HG03354 (cell line): ENCODE results near the gene PMFBP1.

ENCODE experiments used
- ATAC-seq: cut with Tn5 transposase; IDR thresholded peaks from one replicate; pipeline ENCODE4 v1.9.1; 2021; ENCODE audit warnings: mild to moderate bottlenecking; ENCODE audit not compliant: unreplicated experiment, poor library complexity, severe bottlenecking

PMFBP1 gene

GRCh38 chr16:72191551-72191950 lies 19.6 kb upstream of the PMFBP1 start:
- ATAC-seq, result no peak

DNA sequence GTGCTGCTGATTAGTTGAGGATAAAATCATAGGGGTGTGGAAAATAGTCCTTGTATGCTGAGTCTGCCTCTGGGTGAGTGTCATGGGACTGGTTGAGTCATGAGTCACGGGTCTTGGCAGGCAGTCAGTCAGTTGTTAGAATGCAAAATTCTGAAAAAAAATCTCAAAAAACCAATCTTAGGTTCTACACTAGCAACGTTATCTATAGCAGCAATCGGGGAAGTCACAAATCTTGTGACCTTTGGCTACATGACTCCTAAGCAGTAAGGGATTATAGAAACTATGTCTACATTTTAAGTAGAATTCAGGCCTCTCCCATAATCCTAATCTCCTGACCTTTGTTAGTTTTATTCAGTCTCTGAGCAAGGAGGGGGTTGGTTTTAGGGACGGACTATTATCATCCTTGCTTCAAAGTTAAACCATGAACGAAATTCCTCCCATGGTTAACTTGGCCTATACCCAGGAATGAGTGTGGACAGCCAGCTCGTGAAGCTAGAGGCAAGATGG lies 18.0 kb upstream of the PMFBP1 start:
- ATAC-seq, result no peak

GRCh38 chr16:72188541-72188940 lies 16.6 kb upstream of the PMFBP1 start:
- no peak for ATAC-seq

- no peak for ATAC-seq
Observed at GRCh38 chr16:72187551-72187950, 15.6 kb upstream of the PMFBP1 start.

DNA sequence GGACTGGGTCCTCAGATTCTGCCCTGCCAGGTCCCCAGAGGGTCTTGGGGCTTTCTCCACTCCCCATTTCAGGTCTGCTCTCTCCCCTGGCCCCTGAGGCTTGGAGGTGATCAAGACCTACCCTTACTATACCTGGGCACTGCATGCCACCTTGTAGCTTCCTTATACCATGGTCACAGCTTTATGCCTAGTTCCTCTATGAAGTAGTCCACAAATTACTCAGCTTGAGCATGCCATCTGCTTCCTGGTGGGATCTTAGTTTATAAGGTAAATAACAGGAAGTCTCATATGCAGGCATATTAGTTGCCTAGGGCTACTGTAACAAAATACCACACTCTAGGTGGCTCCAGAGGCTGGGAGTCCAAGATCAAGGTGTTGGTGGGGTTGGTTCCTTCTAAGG lies 11.0 kb upstream of the PMFBP1 start:
- no peak for ATAC-seq

DNA sequence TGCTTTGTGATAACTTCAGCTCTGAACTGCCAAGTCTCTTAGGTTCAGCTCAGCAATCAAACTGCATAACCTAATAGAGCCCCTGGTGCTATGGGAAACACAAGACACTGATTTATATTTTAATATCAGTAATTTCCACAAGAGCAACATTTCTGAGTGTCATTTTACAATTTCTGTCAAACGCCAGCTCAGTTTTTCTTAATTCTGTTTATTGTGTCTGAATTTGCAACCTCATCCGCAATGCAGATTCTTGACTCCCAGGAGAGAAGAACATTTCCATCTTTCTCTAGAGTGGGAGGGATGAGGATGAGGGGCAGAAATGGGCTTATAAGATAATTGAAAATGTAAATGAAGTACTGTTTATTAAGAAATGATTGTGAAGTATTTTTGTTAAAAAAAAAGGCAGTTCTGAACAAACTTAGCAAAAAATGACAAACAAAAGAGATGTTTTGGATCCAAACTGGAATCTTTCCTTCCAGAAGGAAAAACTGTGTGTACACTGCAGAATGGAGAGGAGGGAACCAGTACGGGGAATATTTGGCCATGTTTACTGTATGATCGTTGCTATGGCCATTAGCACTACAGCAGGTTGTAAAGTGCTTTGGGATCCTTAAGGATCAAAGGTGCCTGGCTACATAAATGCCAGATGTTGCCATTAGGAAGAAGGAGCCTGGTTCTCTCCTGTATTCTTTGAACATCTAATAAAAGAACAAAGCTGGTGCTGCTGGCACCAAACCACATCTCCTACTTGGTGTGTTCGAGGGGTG lies 7.4 kb upstream of the PMFBP1 start:
- no peak for ATAC-seq

GRCh38 chr16:72174726-72175125 lies 2.8 kb upstream of the PMFBP1 start:
- no peak for ATAC-seq

GRCh38 chr16:72173997-72174396 lies 2.0 kb upstream of the PMFBP1 start:
- no peak for ATAC-seq

- no peak for ATAC-seq
Observed at GRCh38 chr16:72171236-72171635, 719 bp downstream of the PMFBP1 start.

- no peak for ATAC-seq
Observed at GRCh38 chr16:72169708-72170107, 2.2 kb downstream of the PMFBP1 start.

DNA sequence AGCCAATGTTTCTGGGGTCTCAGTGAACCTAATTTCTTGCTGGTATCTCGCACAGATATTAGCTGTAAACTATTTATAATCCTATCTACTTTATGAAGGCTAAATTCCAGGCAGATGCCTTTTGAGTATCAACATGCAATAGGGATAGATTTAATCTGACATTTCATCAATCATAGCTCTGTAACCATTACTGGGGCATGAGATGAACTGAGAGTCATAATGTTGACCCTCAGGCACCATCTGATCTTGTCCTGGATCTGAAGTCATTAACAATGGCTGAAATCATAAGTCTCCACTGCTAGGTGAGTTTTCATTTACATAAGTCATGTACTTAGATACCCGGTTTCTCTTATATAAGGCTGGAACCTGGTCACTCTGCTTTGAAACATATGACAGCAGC lies 3.6 kb downstream of the PMFBP1 start:
- ATAC-seq, result no peak

DNA sequence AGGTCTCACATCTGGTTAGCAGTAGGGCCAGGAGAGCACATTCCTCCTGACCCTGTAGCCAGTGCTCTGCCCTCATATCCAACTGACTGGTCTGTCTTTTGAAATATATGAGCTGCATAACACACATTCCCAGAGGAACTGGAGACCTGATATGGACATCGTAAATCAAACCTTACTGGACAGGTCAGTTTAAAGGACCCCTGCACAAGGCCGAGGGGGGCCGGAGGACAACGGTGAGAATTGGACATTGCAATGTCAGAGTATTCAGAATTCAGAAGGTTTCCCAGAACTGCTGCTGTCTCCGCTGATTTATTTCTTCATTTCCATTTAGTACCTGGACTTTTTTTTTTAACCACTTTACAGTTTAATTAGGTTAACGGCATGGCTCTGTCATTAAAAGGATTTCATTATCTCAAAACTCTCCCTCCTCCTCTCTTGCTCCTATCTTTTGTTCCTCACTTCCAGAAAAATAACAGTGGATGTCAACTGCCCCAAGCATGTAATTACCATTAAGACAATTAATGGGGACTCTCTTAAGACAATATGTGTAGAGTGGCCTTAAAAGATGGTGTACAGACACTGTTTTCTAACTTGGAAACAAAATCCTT lies 4.9 kb downstream of the PMFBP1 start:
- ATAC-seq, result no peak

- no peak for ATAC-seq
Observed at GRCh38 chr16:72166151-72166550, 5.8 kb downstream of the PMFBP1 start.

DNA sequence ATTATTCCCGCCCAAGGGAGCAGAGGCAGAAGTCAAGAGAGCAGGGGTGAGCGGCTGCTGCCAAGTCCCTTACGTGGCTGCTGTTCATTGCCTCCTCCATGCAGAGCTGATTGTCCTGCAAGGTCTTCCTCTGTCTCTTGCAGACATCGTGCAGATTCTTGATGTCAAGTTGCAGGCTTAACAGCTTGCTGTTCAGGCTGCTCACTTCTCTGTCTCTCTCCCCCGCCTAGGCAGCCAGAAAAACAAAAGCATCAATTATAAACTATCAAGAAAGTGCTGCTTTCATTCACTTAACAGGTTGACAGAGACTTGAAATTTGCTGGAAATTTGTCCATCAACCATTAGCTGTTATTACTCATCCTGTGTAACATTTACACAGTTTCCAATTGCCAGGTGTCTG lies 7.3 kb downstream of the PMFBP1 start:
- ATAC-seq, result no peak

- no peak for ATAC-seq
Observed at GRCh38 chr16:72162105-72162692, 9.8 kb downstream of the PMFBP1 start.

GRCh38 chr16:72159801-72160200 lies 12.2 kb downstream of the PMFBP1 start:
- no peak for ATAC-seq

- ATAC-seq, result no peak
Observed at GRCh38 chr16:72159386-72159785, 12.6 kb downstream of the PMFBP1 start.

GRCh38 chr16:72149676-72150464 lies 22.1 kb downstream of the PMFBP1 start:
- no peak for ATAC-seq

DNA sequence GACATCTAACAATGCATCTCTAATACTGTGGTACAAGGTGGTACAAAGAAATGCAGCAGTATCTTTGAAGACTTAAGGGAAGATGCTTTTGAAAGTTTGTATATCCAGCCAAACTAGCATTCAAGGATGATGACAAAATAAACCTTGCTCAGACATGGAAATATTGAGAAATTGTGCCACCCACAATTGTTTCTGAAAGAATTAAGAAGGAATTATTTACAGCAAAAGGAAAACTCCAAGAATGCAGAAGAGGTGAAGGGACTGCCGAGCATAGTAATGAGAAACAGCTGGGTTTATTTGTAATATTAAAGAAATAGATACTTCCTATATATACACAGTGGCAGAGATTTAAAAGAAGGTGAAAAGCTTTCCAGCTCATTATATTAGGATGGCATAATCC lies 29.5 kb downstream of the PMFBP1 start:
- ATAC-seq, result no peak

- no peak for ATAC-seq
Observed at GRCh38 chr16:72139908-72140307, 32.0 kb downstream of the PMFBP1 start.
